B cell (primary cell): ENCODE results near the gene BBC3.

ENCODE experiments used
- EZH2 ChIP-seq: IDR thresholded peaks from 2 replicates; pipeline ENCODE4 v1.6.1; 2012; ENCODE audit warnings: borderline replicate concordance, low read depth, mild to moderate bottlenecking, moderate library complexity, low read length; ENCODE audit not compliant: insufficient read depth, poor library complexity, severe bottlenecking
- TF ChIP-seq, protein P1 (sequence below): fragments of 200-600 bp; IDR thresholded peaks from one replicate; pipeline ENCODE4 v1.8.0; 2022; ENCODE audit warnings: antibody characterized with exemption, mild to moderate bottlenecking

DNA sequence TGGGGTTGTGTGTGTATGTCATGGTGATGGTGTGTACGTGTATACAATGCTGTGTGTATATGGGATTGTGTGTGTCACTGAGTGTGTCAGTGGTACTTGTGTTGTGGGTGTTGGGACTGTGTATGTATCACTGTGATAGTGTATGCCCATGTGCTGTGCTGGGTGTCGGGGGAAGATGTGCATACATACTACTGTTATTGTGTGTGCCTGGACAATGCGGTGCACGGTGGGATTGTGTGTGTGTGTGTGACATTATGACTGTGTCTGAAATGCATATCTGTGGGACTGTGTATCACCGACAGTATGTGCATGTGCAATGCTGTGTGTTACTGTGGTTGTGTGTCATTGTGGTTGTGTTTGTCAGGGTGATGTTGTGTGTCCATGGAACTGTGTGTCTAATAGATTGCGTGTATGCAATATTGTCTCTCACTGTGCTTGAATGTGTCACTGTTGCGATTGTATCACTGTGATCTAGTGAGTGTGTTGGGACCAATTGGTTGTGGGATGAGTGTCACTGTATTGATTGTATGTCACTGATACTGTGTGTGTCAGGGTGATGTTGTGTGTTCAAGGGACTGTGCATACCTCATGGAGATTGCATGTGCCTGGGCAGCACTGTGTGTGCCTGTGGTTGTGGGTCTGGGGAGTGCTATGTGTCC lies 11.0 kb upstream of the BBC3 start:
- TF ChIP-seq, protein P1, sequence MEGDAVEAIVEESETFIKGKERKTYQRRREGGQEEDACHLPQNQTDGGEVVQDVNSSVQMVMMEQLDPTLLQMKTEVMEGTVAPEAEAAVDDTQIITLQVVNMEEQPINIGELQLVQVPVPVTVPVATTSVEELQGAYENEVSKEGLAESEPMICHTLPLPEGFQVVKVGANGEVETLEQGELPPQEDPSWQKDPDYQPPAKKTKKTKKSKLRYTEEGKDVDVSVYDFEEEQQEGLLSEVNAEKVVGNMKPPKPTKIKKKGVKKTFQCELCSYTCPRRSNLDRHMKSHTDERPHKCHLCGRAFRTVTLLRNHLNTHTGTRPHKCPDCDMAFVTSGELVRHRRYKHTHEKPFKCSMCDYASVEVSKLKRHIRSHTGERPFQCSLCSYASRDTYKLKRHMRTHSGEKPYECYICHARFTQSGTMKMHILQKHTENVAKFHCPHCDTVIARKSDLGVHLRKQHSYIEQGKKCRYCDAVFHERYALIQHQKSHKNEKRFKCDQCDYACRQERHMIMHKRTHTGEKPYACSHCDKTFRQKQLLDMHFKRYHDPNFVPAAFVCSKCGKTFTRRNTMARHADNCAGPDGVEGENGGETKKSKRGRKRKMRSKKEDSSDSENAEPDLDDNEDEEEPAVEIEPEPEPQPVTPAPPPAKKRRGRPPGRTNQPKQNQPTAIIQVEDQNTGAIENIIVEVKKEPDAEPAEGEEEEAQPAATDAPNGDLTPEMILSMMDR, result no peak
- no peak for TF ChIP-seq EZH2
